HCT116 (cell line): Measurements from ENCODE around the gene HGFAC. TPM values are rescaled to one million over a fixed set of nuclear protein-coding genes. Genes with fewer than 3 reads are reported as not detected.

Experiments used
- ATAC-seq: fragments of 200-7000 bp; cut with Tn5 transposase; 2 replicates; pipeline ENCODE4 v1.9.1; 2020; ENCODE audit warnings: mild to moderate bottlenecking, moderate library complexity
- BruUV-seq: library from RNA; stranded (reverse); fragments of 400-500 nt; replicated peaks from 2 replicates; lab custom pipeline; 2021; lab: Mats Ljungman, UMichigan
- CTCF ChIA-PET: fragments of 300-600 bp; sonication (Branson Sonifier 250); formaldehyde crosslinking; loops from one replicate; lab custom pipeline; 2021; ENCODE audit warnings: antibody characterized with exemption; lab: Charles Lee
- POLR2A ChIA-PET: fragments of 300-600, 350-600 bp; sonication (Branson Sonifier 250); formaldehyde crosslinking; loops from one replicate; lab custom pipeline; 2021; ENCODE audit warnings: antibody characterized with exemption; lab: Charles Lee
- RAD21 ChIA-PET, 2 experiments: fragments of 300-600 bp; sonication (Branson Sonifier 250); formaldehyde crosslinking; loops; one replicate each; lab custom pipeline; 2023; ENCODE audit warnings: low total read pairs in 2 of 2; ENCODE audit not compliant: uncharacterized antibody in 2 of 2, unreplicated experiment in 2 of 2, low non-redundant PET in 1 of 2; lab: Charles Lee
- DNase-seq: peaks from one replicate; pipeline ENCODE4 v3.0.0-alpha.2; 2010; ENCODE audit warnings: low read depth, low spot score
- H2AFZ ChIP-seq: fragments of 200-600 bp; shearing (Covaris generic), sonication (generic); 2 replicates; pipeline ENCODE4 v1.6.1; 2017; ENCODE audit warnings: low read depth, mixed run types, mixed read lengths, antibody characterized with exemption, low read length; ENCODE audit not compliant: poor library complexity, severe bottlenecking
- H3K27ac ChIP-seq: 2 replicates; pipeline ENCODE4 v1.5.1; 2012; ENCODE audit warnings: low read depth, low read length
- H3K27me3 ChIP-seq: fragments of 200-600 bp; sonication (generic); 2 replicates; pipeline ENCODE4 v1.6.1; 2016; ENCODE audit warnings: mixed run types, low read length, mixed read lengths; ENCODE audit not compliant: insufficient read depth
- H3K36me3 ChIP-seq, 2 experiments: fragments of 200-500 bp in 1 of 2; fragments of 200-600 bp in 1 of 2; sonication (Bioruptor generic) in 1 of 2; sonication (generic) in 1 of 2; 2 replicates each; pipeline versions ENCODE4 v1.5.1 to v1.6.1; 2014 to 2016; ENCODE audit warnings: low read length in 2 of 2, inconsistent platforms in 1 of 2, mixed read lengths in 1 of 2, mixed run types in 1 of 2; ENCODE audit not compliant: insufficient read depth in 2 of 2, control insufficient read depth in 1 of 2
- H3K4me1 ChIP-seq, 2 experiments: fragments of 200-600 bp in 1 of 2; sonication (generic) in 1 of 2; 2 replicates each; pipeline versions ENCODE4 v1.5.1 to v1.6.1; 2012 to 2017; ENCODE audit warnings: low read length in 2 of 2, inconsistent platforms in 1 of 2, mild to moderate bottlenecking in 1 of 2, mixed read lengths in 1 of 2, mixed run types in 1 of 2, moderate library complexity in 1 of 2; ENCODE audit not compliant: insufficient read depth in 2 of 2, control insufficient read depth in 1 of 2
- H3K4me2 ChIP-seq: fragments of 200-600 bp; sonication (generic); 2 replicates; pipeline ENCODE4 v1.6.1; 2017; ENCODE audit warnings: mixed run types, low read length, mixed read lengths
- H3K4me3 ChIP-seq, 2 experiments: fragments of 200-600 bp in 1 of 2; sonication (generic) in 1 of 2; replicated peaks in 1 of 2; 2 replicates each; pipeline ENCODE4 v1.5.1; 2011 to 2016; ENCODE audit warnings: low read length in 2 of 2, control low read depth in 1 of 2, low read depth in 1 of 2, mild to moderate bottlenecking in 1 of 2, mixed read lengths in 1 of 2, mixed run types in 1 of 2
- H3K79me2 ChIP-seq: fragments of 200-600 bp; sonication (generic); 2 replicates; pipeline ENCODE4 v1.6.1; 2017; ENCODE audit warnings: mild to moderate bottlenecking, mixed run types, low read length, moderate library complexity, mixed read lengths; ENCODE audit not compliant: insufficient read depth
- H3K9ac ChIP-seq: fragments of 200-600 bp; sonication (generic); 2 replicates; pipeline ENCODE4 v1.6.1; 2016; ENCODE audit warnings: low read length, mixed read lengths
- H3K9me2 ChIP-seq: fragments of 200-600 bp; sonication (generic), shearing (Covaris generic); 2 replicates; pipeline ENCODE4 v1.6.1; 2017; ENCODE audit warnings: mixed run types, mild to moderate bottlenecking, moderate library complexity; ENCODE audit not compliant: insufficient read depth
- H3K9me3 ChIP-seq, 2 experiments: fragments of 200-500 bp in 1 of 2; fragments of 200-600 bp in 1 of 2; sonication (Bioruptor generic) in 1 of 2; sonication (generic) in 1 of 2; 2 replicates each; pipeline ENCODE4 v1.6.1; 2014 to 2017; ENCODE audit warnings: low read length in 2 of 2, mixed read lengths in 2 of 2, inconsistent platforms in 1 of 2, low read depth in 1 of 2, mild to moderate bottlenecking in 1 of 2, mixed run types in 1 of 2, moderate library complexity in 1 of 2; ENCODE audit not compliant: control insufficient read depth in 1 of 2, insufficient read depth in 1 of 2
- H4K20me1 ChIP-seq: fragments of 200-600 bp; sonication (generic), shearing (Covaris generic); 2 replicates; pipeline ENCODE4 v1.6.1; 2017; ENCODE audit warnings: mixed run types, mild to moderate bottlenecking, moderate library complexity; ENCODE audit not compliant: insufficient read depth
- POLR2AphosphoS5 ChIP-seq: IDR thresholded peaks from 2 replicates; pipeline ENCODE4 v1.6.1; 2011; ENCODE audit warnings: mild to moderate bottlenecking, low read depth, low read length, moderate library complexity
- SIN3A ChIP-seq: IDR thresholded peaks from 2 replicates; pipeline ENCODE4 v1.6.1; 2012; ENCODE audit warnings: low read depth
- intact Hi-C: fragments of 100-400 bp; cut with micrococcal nuclease; formaldehyde crosslinking; loops from 2 replicates; pipeline ENCODE4 v1.10.0; 2022
- total RNA-seq: library from RNA; stranded (reverse); gene quantifications from one replicate; pipeline ENCODE4 v1.2.1, GENCODE V29; 2021; ENCODE audit not compliant: unreplicated experiment
- TF ChIP-seq, protein P1 (sequence below): IDR thresholded peaks from 2 replicates; pipeline ENCODE4 v1.6.1; 2012; ENCODE audit warnings: low read depth

Gene HGFAC
- total RNA-seq, 1 experiment from 2014 or later, result 1.1 TPM

DNA sequence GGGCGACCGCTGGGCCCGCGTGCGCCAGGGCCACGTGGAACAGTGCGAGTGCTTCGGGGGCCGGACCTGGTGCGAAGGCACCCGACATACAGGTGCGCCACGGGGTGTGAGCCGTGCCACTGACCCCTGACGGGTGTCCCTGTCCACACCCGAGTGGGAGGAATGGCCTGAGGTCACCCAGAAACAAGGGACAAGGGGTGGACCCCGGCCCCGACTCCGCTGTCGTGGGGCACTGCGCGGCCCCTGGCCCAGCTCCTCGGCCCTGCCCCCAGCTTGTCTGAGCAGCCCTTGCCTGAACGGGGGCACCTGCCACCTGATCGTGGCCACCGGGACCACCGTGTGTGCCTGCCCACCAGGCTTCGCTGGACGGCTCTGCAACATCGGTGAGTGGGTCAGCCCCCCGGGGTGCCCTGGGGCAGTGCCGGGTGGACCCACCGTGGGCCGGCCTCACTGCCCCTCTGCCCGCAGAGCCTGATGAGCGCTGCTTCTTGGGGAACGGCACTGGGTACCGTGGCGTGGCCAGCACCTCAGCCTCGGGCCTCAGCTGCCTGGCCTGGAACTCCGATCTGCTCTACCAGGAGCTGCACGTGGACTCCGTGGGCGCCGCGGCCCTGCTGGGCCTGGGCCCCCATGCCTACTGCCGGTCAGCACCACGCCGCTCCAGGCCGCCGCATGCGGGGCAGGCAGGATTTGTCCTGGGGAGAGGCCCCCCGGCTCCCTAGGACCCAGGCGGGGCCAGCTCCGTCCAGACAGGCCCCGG, 2.8 kb downstream of the HGFAC start:
- H3K36me3 ChIP-seq, result no peaks in the 10 kb centered on the region
- CTCF ChIA-PET, result no interaction called here
- ATAC-seq (no peak), DNase-seq (no peak)
- BruUV-seq, result no TSS peak
- peaks cover 7 to 14% of the 10 kb centered on the region in 2 experiments; a peak in 2 of 4 replicates for H3K4me1 ChIP-seq
- H4K20me1 ChIP-seq, result no peaks in the 10 kb centered on the region
- RAD21 ChIA-PET, result no interaction called here
- POLR2A ChIA-PET, result no interaction called here
- no peaks in the 10 kb centered on the region for H3K9me2 ChIP-seq
- H3K4me3 ChIP-seq, result no peak overlapping the region
- TF ChIP-seq POLR2AphosphoS5 (no peak), SIN3A (no peak)
- TF ChIP-seq, protein P1, sequence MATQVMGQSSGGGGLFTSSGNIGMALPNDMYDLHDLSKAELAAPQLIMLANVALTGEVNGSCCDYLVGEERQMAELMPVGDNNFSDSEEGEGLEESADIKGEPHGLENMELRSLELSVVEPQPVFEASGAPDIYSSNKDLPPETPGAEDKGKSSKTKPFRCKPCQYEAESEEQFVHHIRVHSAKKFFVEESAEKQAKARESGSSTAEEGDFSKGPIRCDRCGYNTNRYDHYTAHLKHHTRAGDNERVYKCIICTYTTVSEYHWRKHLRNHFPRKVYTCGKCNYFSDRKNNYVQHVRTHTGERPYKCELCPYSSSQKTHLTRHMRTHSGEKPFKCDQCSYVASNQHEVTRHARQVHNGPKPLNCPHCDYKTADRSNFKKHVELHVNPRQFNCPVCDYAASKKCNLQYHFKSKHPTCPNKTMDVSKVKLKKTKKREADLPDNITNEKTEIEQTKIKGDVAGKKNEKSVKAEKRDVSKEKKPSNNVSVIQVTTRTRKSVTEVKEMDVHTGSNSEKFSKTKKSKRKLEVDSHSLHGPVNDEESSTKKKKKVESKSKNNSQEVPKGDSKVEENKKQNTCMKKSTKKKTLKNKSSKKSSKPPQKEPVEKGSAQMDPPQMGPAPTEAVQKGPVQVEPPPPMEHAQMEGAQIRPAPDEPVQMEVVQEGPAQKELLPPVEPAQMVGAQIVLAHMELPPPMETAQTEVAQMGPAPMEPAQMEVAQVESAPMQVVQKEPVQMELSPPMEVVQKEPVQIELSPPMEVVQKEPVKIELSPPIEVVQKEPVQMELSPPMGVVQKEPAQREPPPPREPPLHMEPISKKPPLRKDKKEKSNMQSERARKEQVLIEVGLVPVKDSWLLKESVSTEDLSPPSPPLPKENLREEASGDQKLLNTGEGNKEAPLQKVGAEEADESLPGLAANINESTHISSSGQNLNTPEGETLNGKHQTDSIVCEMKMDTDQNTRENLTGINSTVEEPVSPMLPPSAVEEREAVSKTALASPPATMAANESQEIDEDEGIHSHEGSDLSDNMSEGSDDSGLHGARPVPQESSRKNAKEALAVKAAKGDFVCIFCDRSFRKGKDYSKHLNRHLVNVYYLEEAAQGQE, result no peak
- H3K9ac ChIP-seq, result no peak overlapping the region
- no peak overlapping the region for H2AFZ ChIP-seq
- H3K27ac ChIP-seq, result no peak overlapping the region
- H3K27me3 ChIP-seq, result no peaks in the 10 kb centered on the region
- H3K79me2 ChIP-seq, result no peaks in the 10 kb centered on the region
- no peak overlapping the region for H3K4me2 ChIP-seq
- intact Hi-C loops, result no loop called here
- H3K9me3 ChIP-seq, result no peaks in the 10 kb centered on the region
